SK-N-SH treated with all-trans-retinoic acid at 6 μM for 48 hours (cell line): Measurements from ENCODE around the gene JAKMIP1.

Source experiments
- CSDC2 ChIP-seq: fragments of 250-450 bp; sonication (Bioruptor Pico); IDR thresholded peaks from 2 replicates; pipeline ENCODE4 v1.5.0; 2020; ENCODE audit warnings: mild to moderate bottlenecking, moderate library complexity
- ISL1 ChIP-seq: fragments of 250-450 bp; sonication (Bioruptor Pico); IDR thresholded peaks from 2 replicates; pipeline ENCODE4 v2.1.2; 2022; ENCODE audit warnings: mild to moderate bottlenecking, moderate library complexity
- PPARA ChIP-seq: fragments of 250-450 bp; sonication (Bioruptor Pico); IDR thresholded peaks from 2 replicates; pipeline ENCODE4 v1.5.0; 2020; ENCODE audit warnings: mild to moderate bottlenecking, borderline replicate concordance
- RARB ChIP-seq: fragments of 250-450 bp; sonication (Bioruptor Pico); IDR thresholded peaks from 2 replicates; pipeline ENCODE4 v1.8.0; 2021; ENCODE audit warnings: mild to moderate bottlenecking, moderate library complexity
- TOX ChIP-seq: fragments of 250-450 bp; sonication (Bioruptor Pico); IDR thresholded peaks from 2 replicates; pipeline ENCODE4 v1.8.0; 2021; ENCODE audit warnings: mild to moderate bottlenecking, moderate library complexity, borderline replicate concordance
- ZNF8 ChIP-seq: fragments of 450-650 bp; formaldehyde crosslinking; IDR thresholded peaks from 2 replicates; pipeline ENCODE4 v1.5.0; 2020; ENCODE audit warnings: mild to moderate bottlenecking, moderate library complexity
- TF ChIP-seq, protein P1 (sequence below): fragments of 250-450 bp; sonication (Bioruptor Pico); IDR thresholded peaks from 2 replicates; pipeline ENCODE4 v1.8.0; 2020; ENCODE audit warnings: mild to moderate bottlenecking, moderate library complexity, borderline replicate concordance
- TF ChIP-seq, protein P2 (sequence below): fragments of 250-450 bp; sonication (Bioruptor Pico); IDR thresholded peaks from 2 replicates; pipeline ENCODE4 v1.5.1; 2020; ENCODE audit warnings: low read depth, mild to moderate bottlenecking, moderate library complexity
- TF ChIP-seq, protein P3 (sequence below): fragments of 250-450 bp; sonication (Bioruptor Pico); IDR thresholded peaks from 2 replicates; pipeline ENCODE4 v1.8.0; 2021; ENCODE audit warnings: low read depth, mild to moderate bottlenecking, moderate library complexity, borderline replicate concordance
- TF ChIP-seq, protein P4 (sequence below): fragments of 250-450 bp; sonication (Bioruptor Pico); IDR thresholded peaks from 2 replicates; pipeline ENCODE4 v1.5.0; 2020; ENCODE audit warnings: mild to moderate bottlenecking, moderate library complexity

DNA sequence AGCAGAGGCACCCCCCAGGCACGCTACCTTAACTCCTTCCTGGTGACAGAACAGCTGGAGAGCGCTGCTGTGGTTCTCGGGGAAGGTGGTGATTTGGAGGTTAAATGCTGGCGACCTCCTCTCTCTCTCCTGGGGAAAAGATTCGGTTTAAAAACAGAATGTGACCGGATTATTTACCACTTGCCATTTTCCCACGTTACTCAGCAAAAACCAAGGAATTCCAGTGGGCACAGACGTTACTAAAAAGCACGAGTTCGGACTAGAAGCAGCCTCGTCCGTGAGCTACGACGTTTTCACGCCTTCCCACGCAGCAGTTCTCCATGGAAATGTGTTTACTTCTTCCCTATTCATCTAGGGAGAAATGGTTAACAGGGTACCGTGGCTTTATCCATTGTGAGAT lies 149.8 kb downstream of the JAKMIP1 start:
- TF ChIP-seq TOX (CRISPR knock-in tag) (no peak), ISL1 (no peak), CSDC2 (CRISPR knock-in tag) (no peak), ZNF8 (CRISPR knock-in tag) (no peak), PPARA (CRISPR knock-in tag) (no peak), RARB (CRISPR knock-in tag) (no peak)
- TF ChIP-seq, protein P1, sequence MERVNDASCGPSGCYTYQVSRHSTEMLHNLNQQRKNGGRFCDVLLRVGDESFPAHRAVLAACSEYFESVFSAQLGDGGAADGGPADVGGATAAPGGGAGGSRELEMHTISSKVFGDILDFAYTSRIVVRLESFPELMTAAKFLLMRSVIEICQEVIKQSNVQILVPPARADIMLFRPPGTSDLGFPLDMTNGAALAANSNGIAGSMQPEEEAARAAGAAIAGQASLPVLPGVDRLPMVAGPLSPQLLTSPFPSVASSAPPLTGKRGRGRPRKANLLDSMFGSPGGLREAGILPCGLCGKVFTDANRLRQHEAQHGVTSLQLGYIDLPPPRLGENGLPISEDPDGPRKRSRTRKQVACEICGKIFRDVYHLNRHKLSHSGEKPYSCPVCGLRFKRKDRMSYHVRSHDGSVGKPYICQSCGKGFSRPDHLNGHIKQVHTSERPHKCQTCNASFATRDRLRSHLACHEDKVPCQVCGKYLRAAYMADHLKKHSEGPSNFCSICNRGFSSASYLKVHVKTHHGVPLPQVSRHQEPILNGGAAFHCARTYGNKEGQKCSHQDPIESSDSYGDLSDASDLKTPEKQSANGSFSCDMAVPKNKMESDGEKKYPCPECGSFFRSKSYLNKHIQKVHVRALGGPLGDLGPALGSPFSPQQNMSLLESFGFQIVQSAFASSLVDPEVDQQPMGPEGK (CRISPR knock-in tag), result no peak
- TF ChIP-seq, protein P2, sequence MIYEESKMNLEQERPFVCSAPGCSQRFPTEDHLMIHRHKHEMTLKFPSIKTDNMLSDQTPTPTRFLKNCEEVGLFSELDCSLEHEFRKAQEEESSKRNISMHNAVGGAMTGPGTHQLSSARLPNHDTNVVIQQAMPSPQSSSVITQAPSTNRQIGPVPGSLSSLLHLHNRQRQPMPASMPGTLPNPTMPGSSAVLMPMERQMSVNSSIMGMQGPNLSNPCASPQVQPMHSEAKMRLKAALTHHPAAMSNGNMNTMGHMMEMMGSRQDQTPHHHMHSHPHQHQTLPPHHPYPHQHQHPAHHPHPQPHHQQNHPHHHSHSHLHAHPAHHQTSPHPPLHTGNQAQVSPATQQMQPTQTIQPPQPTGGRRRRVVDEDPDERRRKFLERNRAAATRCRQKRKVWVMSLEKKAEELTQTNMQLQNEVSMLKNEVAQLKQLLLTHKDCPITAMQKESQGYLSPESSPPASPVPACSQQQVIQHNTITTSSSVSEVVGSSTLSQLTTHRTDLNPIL (CRISPR knock-in tag), result no peak
- TF ChIP-seq, protein P3, sequence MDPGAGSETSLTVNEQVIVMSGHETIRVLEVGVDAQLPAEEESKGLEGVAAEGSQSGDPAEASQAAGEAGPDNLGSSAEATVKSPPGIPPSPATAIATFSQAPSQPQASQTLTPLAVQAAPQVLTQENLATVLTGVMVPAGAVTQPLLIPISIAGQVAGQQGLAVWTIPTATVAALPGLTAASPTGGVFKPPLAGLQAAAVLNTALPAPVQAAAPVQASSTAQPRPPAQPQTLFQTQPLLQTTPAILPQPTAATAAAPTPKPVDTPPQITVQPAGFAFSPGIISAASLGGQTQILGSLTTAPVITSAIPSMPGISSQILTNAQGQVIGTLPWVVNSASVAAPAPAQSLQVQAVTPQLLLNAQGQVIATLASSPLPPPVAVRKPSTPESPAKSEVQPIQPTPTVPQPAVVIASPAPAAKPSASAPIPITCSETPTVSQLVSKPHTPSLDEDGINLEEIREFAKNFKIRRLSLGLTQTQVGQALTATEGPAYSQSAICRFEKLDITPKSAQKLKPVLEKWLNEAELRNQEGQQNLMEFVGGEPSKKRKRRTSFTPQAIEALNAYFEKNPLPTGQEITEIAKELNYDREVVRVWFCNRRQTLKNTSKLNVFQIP (CRISPR knock-in tag), result no peak
- TF ChIP-seq, protein P4, sequence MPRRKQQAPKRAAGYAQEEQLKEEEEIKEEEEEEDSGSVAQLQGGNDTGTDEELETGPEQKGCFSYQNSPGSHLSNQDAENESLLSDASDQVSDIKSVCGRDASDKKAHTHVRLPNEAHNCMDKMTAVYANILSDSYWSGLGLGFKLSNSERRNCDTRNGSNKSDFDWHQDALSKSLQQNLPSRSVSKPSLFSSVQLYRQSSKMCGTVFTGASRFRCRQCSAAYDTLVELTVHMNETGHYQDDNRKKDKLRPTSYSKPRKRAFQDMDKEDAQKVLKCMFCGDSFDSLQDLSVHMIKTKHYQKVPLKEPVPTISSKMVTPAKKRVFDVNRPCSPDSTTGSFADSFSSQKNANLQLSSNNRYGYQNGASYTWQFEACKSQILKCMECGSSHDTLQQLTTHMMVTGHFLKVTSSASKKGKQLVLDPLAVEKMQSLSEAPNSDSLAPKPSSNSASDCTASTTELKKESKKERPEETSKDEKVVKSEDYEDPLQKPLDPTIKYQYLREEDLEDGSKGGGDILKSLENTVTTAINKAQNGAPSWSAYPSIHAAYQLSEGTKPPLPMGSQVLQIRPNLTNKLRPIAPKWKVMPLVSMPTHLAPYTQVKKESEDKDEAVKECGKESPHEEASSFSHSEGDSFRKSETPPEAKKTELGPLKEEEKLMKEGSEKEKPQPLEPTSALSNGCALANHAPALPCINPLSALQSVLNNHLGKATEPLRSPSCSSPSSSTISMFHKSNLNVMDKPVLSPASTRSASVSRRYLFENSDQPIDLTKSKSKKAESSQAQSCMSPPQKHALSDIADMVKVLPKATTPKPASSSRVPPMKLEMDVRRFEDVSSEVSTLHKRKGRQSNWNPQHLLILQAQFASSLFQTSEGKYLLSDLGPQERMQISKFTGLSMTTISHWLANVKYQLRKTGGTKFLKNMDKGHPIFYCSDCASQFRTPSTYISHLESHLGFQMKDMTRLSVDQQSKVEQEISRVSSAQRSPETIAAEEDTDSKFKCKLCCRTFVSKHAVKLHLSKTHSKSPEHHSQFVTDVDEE (CRISPR knock-in tag), result no peak
